GM23338 (cell line): ENCODE measurements around the gene EXOC7. TPM values are rescaled to one million over a fixed set of nuclear protein-coding genes. Genes with fewer than 3 reads are reported as not detected.

ENCODE experiments used
- ATAC-seq: fragments of 200-7000 bp; cut with Tn5 transposase; 3 replicates; pipeline ENCODE4 v1.9.1; 2020
- DNase-seq: peaks from one replicate; pipeline ENCODE4 v3.0.0-alpha.2; 2015; ENCODE audit warnings: low spot score
- H2AFZ ChIP-seq: fragments of 200-600 bp; sonication (generic); 2 replicates; pipeline ENCODE4 v1.8.0; 2016; ENCODE audit warnings: antibody characterized with exemption, mild to moderate bottlenecking, moderate library complexity
- H3F3A ChIP-seq: fragments of 200-600 bp; sonication (generic); replicated peaks from 2 replicates; pipeline ENCODE4 v1.8.0; 2017; ENCODE audit warnings: antibody characterized with exemption, mixed run types, low read depth
- H3K27ac ChIP-seq: fragments of 200-600 bp; sonication (generic); 2 replicates; pipeline ENCODE4 v1.6.1; 2016; ENCODE audit warnings: low read depth
- H3K27me3 ChIP-seq: fragments of 200-600 bp; sonication (generic); 2 replicates; pipeline ENCODE4 v1.8.0; 2016; ENCODE audit warnings: mild to moderate bottlenecking, mixed run types, moderate library complexity; ENCODE audit not compliant: insufficient read depth
- H3K36me3 ChIP-seq: fragments of 200-600 bp; sonication (generic); 2 replicates; pipeline ENCODE4 v1.8.0; 2016; ENCODE audit warnings: mild to moderate bottlenecking; ENCODE audit not compliant: insufficient read depth
- H3K4me1 ChIP-seq: fragments of 200-600 bp; sonication (generic); 2 replicates; pipeline ENCODE4 v1.8.0; 2016; ENCODE audit warnings: mild to moderate bottlenecking, moderate library complexity; ENCODE audit not compliant: insufficient read depth
- H3K4me2 ChIP-seq: fragments of 200-600 bp; sonication (generic); 2 replicates; pipeline ENCODE4 v1.7.1; 2017; ENCODE audit warnings: mixed run types
- H3K4me3 ChIP-seq: fragments of 200-600 bp; sonication (generic); 2 replicates; pipeline ENCODE4 v1.6.1; 2016; ENCODE audit warnings: mixed run types
- H3K79me2 ChIP-seq: fragments of 200-600 bp; sonication (generic); replicated peaks from 2 replicates; pipeline ENCODE4 v1.8.0; 2017; ENCODE audit warnings: mild to moderate bottlenecking; ENCODE audit not compliant: insufficient read depth
- H3K9me2 ChIP-seq: fragments of 200-600 bp; sonication (generic); 2 replicates; pipeline ENCODE4 v1.8.0; 2017; ENCODE audit not compliant: insufficient read depth
- H4K20me1 ChIP-seq: fragments of 200-600 bp; sonication (generic); replicated peaks from 2 replicates; pipeline ENCODE4 v1.8.0; 2017; ENCODE audit warnings: mild to moderate bottlenecking; ENCODE audit not compliant: insufficient read depth
- H3K27ac Mint-ChIP-seq: 2 replicates; pipeline ENCODE4 v1.8.0; 2020; ENCODE audit warnings: inconsistent platforms, mild to moderate bottlenecking, moderate library complexity, mixed read lengths
- H3K27me3 Mint-ChIP-seq: 3 replicates; pipeline ENCODE4 v1.8.0; 2022; ENCODE audit warnings: low read depth, mild to moderate bottlenecking, moderate library complexity, mixed read lengths, inconsistent platforms; ENCODE audit not compliant: insufficient read depth, poor library complexity
- H3K36me3 Mint-ChIP-seq: 3 replicates; pipeline ENCODE4 v1.8.0; 2021; ENCODE audit warnings: low read depth, mild to moderate bottlenecking, inconsistent platforms, moderate library complexity, mixed read lengths
- H3K4me1 Mint-ChIP-seq: 3 replicates; pipeline ENCODE4 v1.8.0; 2020; ENCODE audit warnings: mild to moderate bottlenecking, inconsistent platforms, mixed read lengths
- H3K4me3 Mint-ChIP-seq: 3 replicates; pipeline ENCODE4 v1.8.0; 2021; ENCODE audit warnings: moderate library complexity, mild to moderate bottlenecking, inconsistent platforms, mixed read lengths
- H3K9me3 Mint-ChIP-seq: 3 replicates; pipeline ENCODE4 v1.8.0; 2020; ENCODE audit warnings: moderate library complexity, mild to moderate bottlenecking, inconsistent platforms, mixed read lengths
- CREB1 ChIP-seq: fragments of 250-450 bp; sonication (Bioruptor Pico); IDR thresholded peaks from 2 replicates; pipeline ENCODE4 v1.5.0; 2020; ENCODE audit warnings: low read depth, mild to moderate bottlenecking, moderate library complexity
- ETS1 ChIP-seq: IDR thresholded peaks from 2 replicates; pipeline ENCODE4 v1.6.1; 2016; ENCODE audit warnings: antibody characterized with exemption
- EZH2 ChIP-seq: fragments of 200-600 bp; sonication (generic); IDR thresholded peaks from one replicate; pipeline ENCODE4 v1.8.0; 2017; ENCODE audit warnings: antibody characterized with exemption, mild to moderate bottlenecking, low read depth; ENCODE audit not compliant: unreplicated experiment
- JUNB ChIP-seq: IDR thresholded peaks from one replicate; pipeline ENCODE4 v1.6.1; 2016; ENCODE audit warnings: antibody characterized with exemption; ENCODE audit not compliant: unreplicated experiment
- NANOG ChIP-seq: IDR thresholded peaks from 2 replicates; pipeline ENCODE4 v1.6.1; 2016; ENCODE audit warnings: antibody characterized with exemption, borderline replicate concordance
- POLR2AphosphoS5 ChIP-seq: IDR thresholded peaks from 2 replicates; pipeline ENCODE4 v1.6.1; 2016; ENCODE audit warnings: antibody characterized with exemption, low read depth
- REST ChIP-seq: IDR thresholded peaks from one replicate; pipeline ENCODE4 v1.6.1; 2018; ENCODE audit warnings: antibody characterized with exemption; ENCODE audit not compliant: unreplicated experiment
- ZNF114 ChIP-seq: fragments of 250-450 bp; sonication (Bioruptor Pico); IDR thresholded peaks from 2 replicates; pipeline ENCODE4 v1.5.0; 2020; ENCODE audit warnings: mild to moderate bottlenecking, moderate library complexity
- ZNF331 ChIP-seq: fragments of 250-450 bp; sonication (Bioruptor Pico); IDR thresholded peaks from 2 replicates; pipeline ENCODE4 v1.5.0; 2020; ENCODE audit warnings: low read depth, mild to moderate bottlenecking, moderate library complexity
- polyA plus RNA-seq: library from polyadenylated mRNA; unstranded; fragments of >200 nt; fragmentation: Nextera tagmentation; extraction: Ambion mirVana; gene quantifications from 2 replicates; pipeline ENCODE4 v1.2.1, GENCODE V29; 2016
- total RNA-seq: library from RNA; depleted of rRNA; stranded (reverse); fragments of >200 nt; shearing (Covaris generic); gene quantifications from 2 replicates; pipeline ENCODE4 v1.2.3, GENCODE V29; 2014
- TF ChIP-seq, protein P1 (sequence below): fragments of 250-450 bp; sonication (Bioruptor Pico); IDR thresholded peaks from 2 replicates; pipeline ENCODE4 v1.5.0; 2020; ENCODE audit warnings: mild to moderate bottlenecking, moderate library complexity

The EXOC7 gene
- total and polyA plus RNA-seq, 2 experiments from 2014 or later = 75.4 to 77.4 TPM

- Histone ChIP-seq H4K20me1 (no peaks in the 10 kb centered on the region), H3K27me3 (no peaks in the 10 kb centered on the region), H3K79me2 (no peaks in the 10 kb centered on the region), H3K4me1 (no peaks in the 10 kb centered on the region), H3F3A (peaks cover 9% of the 10 kb centered on the region; the same call in 1 of the 2 replicates), H3K36me3 (peaks cover 5% of the 10 kb centered on the region; the same call in 1 of the 2 replicates), H3K4me3 (no peak overlapping the region), H2AFZ (no peak overlapping the region), H3K27ac (no peak overlapping the region), H3K9me2 (no peaks in the 10 kb centered on the region), H3K4me2 (no peak overlapping the region)
- no peak overlapping the region for H3K27ac Mint-ChIP-seq
- H3K4me1 Mint-ChIP-seq = peaks cover 4% of the 10 kb centered on the region
- H3K27me3 Mint-ChIP-seq = peaks cover 14% of the 10 kb centered on the region
- H3K9me3 Mint-ChIP-seq = no peaks in the 10 kb centered on the region
- TF ChIP-seq ZNF331 (CRISPR knock-in tag) (no peak), ZNF114 (no peak), POLR2AphosphoS5 (no peak), ETS1 (no peak)
- ATAC-seq (no peak), DNase-seq (no peak)
- peaks cover 58% of the 10 kb centered on the region for H3K36me3 Mint-ChIP-seq
- no peak overlapping the region for H3K4me3 Mint-ChIP-seq
Observed at GRCh38 chr17:76086384-76086783, 17.2 kb downstream of the EXOC7 start.

- no peaks in the 10 kb centered on the region for H3K9me3 Mint-ChIP-seq
- Histone ChIP-seq H3K79me2 (no peaks in the 10 kb centered on the region), H3K9me2 (no peaks in the 10 kb centered on the region), H3K27me3 (no peaks in the 10 kb centered on the region), H3K4me3 (no peak overlapping the region), H4K20me1 (0 out of 2 replicates have a peak, but pooled peaks cover 3% of the 10 kb centered on the region), H3K36me3 (peaks cover 5% of the 10 kb centered on the region; the same call in 1 of the 2 replicates), H3F3A (peaks cover 9% of the 10 kb centered on the region), H2AFZ (no peak overlapping the region), H3K27ac (no peak overlapping the region), H3K4me1 (peaks cover 3% of the 10 kb centered on the region; the same call in 1 of the 2 replicates), H3K4me2 (no peak overlapping the region)
- DNase-seq (no peak), ATAC-seq (no peak)
- no peak overlapping the region for H3K4me3 Mint-ChIP-seq
- H3K36me3 Mint-ChIP-seq = peaks cover 58% of the 10 kb centered on the region
- H3K4me1 Mint-ChIP-seq = peaks cover 8% of the 10 kb centered on the region
- peaks cover 18% of the 10 kb centered on the region for H3K27me3 Mint-ChIP-seq
- no peak overlapping the region for H3K27ac Mint-ChIP-seq
- TF ChIP-seq NANOG = no peak
- TF ChIP-seq JUNB = no peak
- TF ChIP-seq, protein P1, sequence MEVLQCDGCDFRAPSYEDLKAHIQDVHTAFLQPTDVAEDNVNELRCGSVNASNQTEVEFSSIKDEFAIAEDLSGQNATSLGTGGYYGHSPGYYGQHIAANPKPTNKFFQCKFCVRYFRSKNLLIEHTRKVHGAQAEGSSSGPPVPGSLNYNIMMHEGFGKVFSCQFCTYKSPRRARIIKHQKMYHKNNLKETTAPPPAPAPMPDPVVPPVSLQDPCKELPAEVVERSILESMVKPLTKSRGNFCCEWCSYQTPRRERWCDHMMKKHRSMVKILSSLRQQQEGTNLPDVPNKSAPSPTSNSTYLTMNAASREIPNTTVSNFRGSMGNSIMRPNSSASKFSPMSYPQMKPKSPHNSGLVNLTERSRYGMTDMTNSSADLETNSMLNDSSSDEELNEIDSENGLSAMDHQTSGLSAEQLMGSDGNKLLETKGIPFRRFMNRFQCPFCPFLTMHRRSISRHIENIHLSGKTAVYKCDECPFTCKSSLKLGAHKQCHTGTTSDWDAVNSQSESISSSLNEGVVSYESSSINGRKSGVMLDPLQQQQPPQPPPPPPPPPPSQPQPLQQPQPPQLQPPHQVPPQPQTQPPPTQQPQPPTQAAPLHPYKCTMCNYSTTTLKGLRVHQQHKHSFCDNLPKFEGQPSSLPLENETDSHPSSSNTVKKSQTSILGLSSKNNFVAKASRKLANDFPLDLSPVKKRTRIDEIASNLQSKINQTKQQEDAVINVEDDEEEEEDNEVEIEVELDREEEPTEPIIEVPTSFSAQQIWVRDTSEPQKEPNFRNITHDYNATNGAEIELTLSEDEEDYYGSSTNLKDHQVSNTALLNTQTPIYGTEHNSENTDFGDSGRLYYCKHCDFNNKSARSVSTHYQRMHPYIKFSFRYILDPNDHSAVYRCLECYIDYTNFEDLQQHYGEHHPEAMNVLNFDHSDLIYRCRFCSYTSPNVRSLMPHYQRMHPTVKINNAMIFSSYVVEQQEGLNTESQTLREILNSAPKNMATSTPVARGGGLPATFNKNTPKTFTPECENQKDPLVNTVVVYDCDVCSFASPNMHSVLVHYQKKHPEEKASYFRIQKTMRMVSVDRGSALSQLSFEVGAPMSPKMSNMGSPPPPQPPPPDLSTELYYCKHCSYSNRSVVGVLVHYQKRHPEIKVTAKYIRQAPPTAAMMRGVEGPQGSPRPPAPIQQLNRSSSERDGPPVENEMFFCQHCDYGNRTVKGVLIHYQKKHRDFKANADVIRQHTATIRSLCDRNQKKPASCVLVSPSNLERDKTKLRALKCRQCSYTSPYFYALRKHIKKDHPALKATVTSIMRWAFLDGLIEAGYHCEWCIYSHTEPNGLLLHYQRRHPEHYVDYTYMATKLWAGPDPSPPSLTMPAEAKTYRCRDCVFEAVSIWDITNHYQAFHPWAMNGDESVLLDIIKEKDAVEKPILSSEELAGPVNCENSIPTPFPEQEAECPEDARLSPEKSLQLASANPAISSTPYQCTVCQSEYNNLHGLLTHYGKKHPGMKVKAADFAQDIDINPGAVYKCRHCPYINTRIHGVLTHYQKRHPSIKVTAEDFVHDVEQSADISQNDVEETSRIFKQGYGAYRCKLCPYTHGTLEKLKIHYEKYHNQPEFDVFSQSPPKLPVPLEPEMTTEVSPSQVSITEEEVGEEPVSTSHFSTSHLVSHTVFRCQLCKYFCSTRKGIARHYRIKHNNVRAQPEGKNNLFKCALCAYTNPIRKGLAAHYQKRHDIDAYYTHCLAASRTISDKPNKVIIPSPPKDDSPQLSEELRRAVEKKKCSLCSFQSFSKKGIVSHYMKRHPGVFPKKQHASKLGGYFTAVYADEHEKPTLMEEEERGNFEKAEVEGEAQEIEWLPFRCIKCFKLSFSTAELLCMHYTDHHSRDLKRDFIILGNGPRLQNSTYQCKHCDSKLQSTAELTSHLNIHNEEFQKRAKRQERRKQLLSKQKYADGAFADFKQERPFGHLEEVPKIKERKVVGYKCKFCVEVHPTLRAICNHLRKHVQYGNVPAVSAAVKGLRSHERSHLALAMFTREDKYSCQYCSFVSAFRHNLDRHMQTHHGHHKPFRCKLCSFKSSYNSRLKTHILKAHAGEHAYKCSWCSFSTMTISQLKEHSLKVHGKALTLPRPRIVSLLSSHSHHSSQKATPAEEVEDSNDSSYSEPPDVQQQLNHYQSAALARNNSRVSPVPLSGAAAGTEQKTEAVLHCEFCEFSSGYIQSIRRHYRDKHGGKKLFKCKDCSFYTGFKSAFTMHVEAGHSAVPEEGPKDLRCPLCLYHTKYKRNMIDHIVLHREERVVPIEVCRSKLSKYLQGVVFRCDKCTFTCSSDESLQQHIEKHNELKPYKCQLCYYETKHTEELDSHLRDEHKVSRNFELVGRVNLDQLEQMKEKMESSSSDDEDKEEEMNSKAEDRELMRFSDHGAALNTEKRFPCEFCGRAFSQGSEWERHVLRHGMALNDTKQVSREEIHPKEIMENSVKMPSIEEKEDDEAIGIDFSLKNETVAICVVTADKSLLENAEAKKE = no peak
- TF ChIP-seq REST = no peak
- TF ChIP-seq ZNF331 (CRISPR knock-in tag) = no peak
- TF ChIP-seq EZH2 = no peak
- no peak for TF ChIP-seq ZNF114
- no peak for TF ChIP-seq CREB1 (CRISPR knock-in tag)
Observed at GRCh38 chr17:76085731-76086366, 17.7 kb downstream of the EXOC7 start.
